Stomach (tissue), 9 donors: ENCODE results near the gene RALGAPA2. TPM values are rescaled to one million over a fixed set of nuclear protein-coding genes. Genes with fewer than 3 reads are reported as not detected.

Experiments
- DNase-seq, 2 donors: peaks; one replicate each; pipeline versions ENCODE4 v3.0.0 to v3.0.0-alpha.2; 2013 to 2019
- H3K27ac ChIP-seq, 5 donors: fragments of 200-600 bp in 4 of 5; sonication (generic) in 4 of 5; one replicate each; pipeline ENCODE4 v1.5.1; 2013 to 2019; ENCODE audit warnings: mild to moderate bottlenecking in 1 of 5, moderate library complexity in 1 of 5
- H3K27me3 ChIP-seq, 3 donors: fragments of 200-600 bp; sonication (generic); one replicate each; pipeline ENCODE4 v1.5.1; 2017 to 2019; ENCODE audit warnings: mixed run types in 1 of 3
- H3K36me3 ChIP-seq, 4 donors: fragments of 200-600 bp; sonication (generic); 1 replicate in 3 of 4; 2 replicates in 1 of 4; pipeline ENCODE4 v1.5.1; 2016 to 2019
- H3K4me1 ChIP-seq, 4 donors: fragments of 200-600 bp; sonication (generic); one replicate each; pipeline ENCODE4 v1.5.1; 2016 to 2019
- H3K4me3 ChIP-seq, 4 donors: fragments of 200-600 bp; sonication (generic) in 3 of 4; one replicate each; pipeline ENCODE4 v1.5.1; 2016 to 2019; ENCODE audit warnings: mild to moderate bottlenecking in 1 of 4
- H3K9me3 ChIP-seq, 4 donors: fragments of 200-600 bp; sonication (generic); one replicate each; pipeline ENCODE4 v1.5.1; 2016 to 2019
- CTCF ChIP-seq, 7 experiments: fragments of 450-650 bp in 4 of 7; fragments of 200-600 bp in 3 of 7; sonication (generic) in 3 of 7; IDR thresholded peaks; one replicate each; pipeline ENCODE4 v1.5.1; 2016 to 2019; ENCODE audit warnings: antibody characterized with exemption in 7 of 7, control low read depth in 2 of 7, mild to moderate bottlenecking in 1 of 7
- EP300 ChIP-seq: sonication (generic); formaldehyde crosslinking; IDR thresholded peaks from one replicate; pipeline ENCODE4 v1.6.1; 2017; ENCODE audit warnings: antibody characterized with exemption
- POLR2A ChIP-seq, 4 donors: fragments of 450-650 bp; IDR thresholded peaks; one replicate each; pipeline ENCODE4 v1.6.1; 2016; ENCODE audit warnings: antibody characterized with exemption in 4 of 4, control low read depth in 2 of 4, mild to moderate bottlenecking in 1 of 4, moderate library complexity in 1 of 4
- POLR2AphosphoS5 ChIP-seq, 3 donors: sonication (generic); formaldehyde crosslinking; IDR thresholded peaks; one replicate each; pipeline ENCODE4 v1.6.1; 2016; ENCODE audit warnings: antibody characterized with exemption in 3 of 3
- WGBS, 5 donors: extraction: QIAGEN DNeasy Blood & Tissue Kit in 3 of 5; methylation state at CpG; one replicate each; pipeline versions ENCODE4 v1.1.5 to v1.1.7; 2013 to 2018; 5-methylcytosine and 5-hydroxymethylcytosine counted together
- intact Hi-C: fragments of 100-400 bp; cut with DNase I; formaldehyde crosslinking; loops from one replicate; pipeline ENCODE4 v1.15.1; 2023; ENCODE audit warnings: low total_unique reads
- polyA plus RNA-seq, 3 donors: library from polyadenylated mRNA; stranded (reverse); fragments of 200-250 nt; gene quantifications; one replicate each; pipeline ENCODE4 v1.2.3, GENCODE V29; 2013
- total RNA-seq, 5 donors: library from RNA; depleted of rRNA; stranded (reverse); fragments of >200 nt; gene quantifications; one replicate each; pipeline versions ENCODE4 v1.1.0 to v1.2.3, GENCODE V29; 2014 to 2016
- donor health status: healthy with polysubstance abuse.
- donor health status: Bipolar disorder and iron deficiency.
- donor health status: healthy.

The RALGAPA2 gene
- total and polyA plus RNA-seq, 8 donors = 4.3 to 159 (median 48.7) TPM

- H3K9me3 ChIP-seq = no peaks in the 10 kb centered on the region
- H3K27ac ChIP-seq = no peak overlapping the region
- peaks cover 0 to 25% (median 7%) of the 10 kb centered on the region in 4 donors for H3K4me1 ChIP-seq
- peaks cover 8 to 45% (median 36%) of the 10 kb centered on the region in 4 donors for H3K36me3 ChIP-seq
- intact Hi-C loops = no loop called here
- no peak for TF ChIP-seq POLR2A (IDR thresholded peaks at IDR 0.05)
- no peak for TF ChIP-seq EP300
- TF ChIP-seq CTCF (IDR thresholded peaks at IDR 0.05) = no peak
- TF ChIP-seq POLR2AphosphoS5 (IDR thresholded peaks at IDR 0.05) = no peak
- 92 to 98% (median 95%) methylated on average over 7 of the region's 7 CpGs for WGBS, 5 donors
- no peak overlapping the region for H3K4me3 ChIP-seq
- no peaks in the 10 kb centered on the region for H3K27me3 ChIP-seq
- no peak for DNase-seq
These were observed 275.1 kb downstream of the RALGAPA2 start for GRCh38 chr20:20437314-20437713.

DNA sequence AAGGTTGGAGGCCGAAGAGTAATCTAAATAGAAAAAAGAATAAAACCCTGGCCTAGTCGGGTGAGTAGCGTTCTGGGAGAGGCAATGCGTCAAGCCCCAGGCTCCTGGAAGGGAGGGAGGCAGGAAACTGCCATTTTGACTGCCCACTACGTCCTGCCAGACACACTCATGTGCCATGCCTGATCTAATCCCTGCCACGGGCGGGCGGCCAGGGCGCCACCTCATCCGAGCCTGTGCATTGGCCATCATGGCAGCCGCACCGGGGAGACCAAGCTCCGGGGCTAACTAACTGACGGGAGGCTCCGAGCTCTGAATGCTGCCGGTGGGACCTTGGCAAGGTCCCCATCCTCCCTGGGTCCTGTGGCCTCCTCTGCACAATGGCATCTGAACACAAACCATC, 275.8 kb downstream of the RALGAPA2 start:
- H3K27me3 ChIP-seq = no peaks in the 10 kb centered on the region
- 93 to 96% (median 94%) methylated on average over 16 of the region's 16 CpGs for WGBS, 5 donors
- intact Hi-C loops = no loop called here

GRCh38 chr20:20435453-20435852, 277.0 kb downstream of the RALGAPA2 start:
- intact Hi-C loops = no loop called here
- WGBS, 5 donors = 80 to 92% (median 88%) methylated on average over 6 of the region's 6 CpGs
- no peak overlapping the region for H3K4me3 ChIP-seq
- no peak for TF ChIP-seq POLR2A (IDR thresholded peaks at IDR 0.05)
- no peaks in the 10 kb centered on the region for H3K9me3 ChIP-seq
- H3K36me3 ChIP-seq = peaks cover 8 to 50% (median 36%) of the 10 kb centered on the region in 4 donors
- H3K4me1 ChIP-seq = peaks cover 0 to 13% (median 0%) of the 10 kb centered on the region in 4 donors
- no peaks in the 10 kb centered on the region for H3K27me3 ChIP-seq
- H3K27ac ChIP-seq = no peak overlapping the region
- DNase-seq = no peak

More for the DNA sequence above, 275.8 kb downstream of the RALGAPA2 start:
- peaks cover 0 to 25% (median 6%) of the 10 kb centered on the region in 4 donors for H3K4me1 ChIP-seq
- H3K4me3 ChIP-seq = no peak overlapping the region
- no peak overlapping the region for H3K27ac ChIP-seq
- no peak for DNase-seq
- TF ChIP-seq EP300 (no peak), POLR2AphosphoS5 (IDR thresholded peaks at IDR 0.05) (no peak), CTCF (IDR thresholded peaks at IDR 0.05) (no peak), POLR2A (IDR thresholded peaks at IDR 0.05) (no peak)
- peaks cover 8 to 46% (median 39%) of the 10 kb centered on the region in 4 donors for H3K36me3 ChIP-seq
- H3K9me3 ChIP-seq = no peaks in the 10 kb centered on the region

- DNase-seq = no peak
- TF ChIP-seq EP300 (no peak), POLR2AphosphoS5 (IDR thresholded peaks at IDR 0.05) (no peak), CTCF (IDR thresholded peaks at IDR 0.05) (no peak), POLR2A (IDR thresholded peaks at IDR 0.05) (no peak)
- Histone ChIP-seq H3K27me3 (no peaks in the 10 kb centered on the region), H3K36me3 (peaks cover 6 to 50% (median 34%) of the 10 kb centered on the region in 4 donors), H3K4me3 (no peak overlapping the region), H3K27ac (no peak overlapping the region), H3K9me3 (no peaks in the 10 kb centered on the region), H3K4me1 (no peaks in the 10 kb centered on the region)
- intact Hi-C loops = no loop called here
- 93 to 99% (median 94%) methylated on average over 5 of the region's 5 CpGs for WGBS, 5 donors
These were observed 279.7 kb downstream of the RALGAPA2 start for GRCh38 chr20:20432618-20433286.

DNA sequence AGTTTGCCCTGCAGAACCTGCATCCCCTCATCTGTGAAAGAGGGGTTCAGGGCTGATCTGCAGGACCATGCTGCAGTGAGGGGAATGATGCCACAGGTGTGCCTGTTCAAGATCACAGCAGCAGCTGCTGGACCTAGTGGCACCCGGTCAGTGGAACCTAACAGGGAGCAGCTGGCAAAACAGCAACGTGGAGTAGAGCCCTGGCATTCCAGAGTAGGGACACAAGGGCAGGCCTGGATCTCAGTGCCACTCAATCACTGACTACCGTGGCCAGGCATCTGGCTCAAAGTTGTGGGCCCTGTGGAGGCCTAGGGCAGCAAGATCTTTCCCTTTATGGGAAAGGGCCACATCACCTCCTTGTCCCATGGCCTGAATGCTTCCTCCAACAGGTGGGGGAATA, 282.4 kb downstream of the RALGAPA2 start:
- no peak for DNase-seq
- Histone ChIP-seq H3K27me3 (no peaks in the 10 kb centered on the region), H3K4me1 (no peaks in the 10 kb centered on the region), H3K36me3 (peaks cover 0 to 38% (median 23%) of the 10 kb centered on the region in 4 donors), H3K4me3 (no peak overlapping the region), H3K9me3 (no peaks in the 10 kb centered on the region), H3K27ac (no peak overlapping the region)
- intact Hi-C loops = no loop called here
- TF ChIP-seq POLR2AphosphoS5 (IDR thresholded peaks at IDR 0.05) (no peak), CTCF (IDR thresholded peaks at IDR 0.05) (no peak), EP300 (no peak), POLR2A (IDR thresholded peaks at IDR 0.05) (no peak)
- WGBS, 5 donors = 81 to 85% (median 82%) methylated on average over 3 of the region's 3 CpGs
